Posterior cingulate gyrus (tissue), 11 donors: Measurements from ENCODE around the gene CDC25C.
A peak's percentile ranks its signal among the peaks of the same experiment; 100 is the strongest.
"Not testable (repeated sequence)": the region's sequence is repeated elsewhere in the genome, so short reads cannot be mapped to it uniquely, and the experiment has no call there.

Source experiments
- DNase-seq, 10 donors: peaks; one replicate each; pipeline versions ENCODE4 v3.0.0 to v3.0.0-alpha.2; 2020 to 2021; ENCODE audit warnings: mixed read lengths in 3 of 10
- intact Hi-C: fragments of 100-400 bp; cut with DNase I; formaldehyde crosslinking; loops from one replicate; pipeline ENCODE4 v1.15.1; 2023

CDC25C gene

DNA sequence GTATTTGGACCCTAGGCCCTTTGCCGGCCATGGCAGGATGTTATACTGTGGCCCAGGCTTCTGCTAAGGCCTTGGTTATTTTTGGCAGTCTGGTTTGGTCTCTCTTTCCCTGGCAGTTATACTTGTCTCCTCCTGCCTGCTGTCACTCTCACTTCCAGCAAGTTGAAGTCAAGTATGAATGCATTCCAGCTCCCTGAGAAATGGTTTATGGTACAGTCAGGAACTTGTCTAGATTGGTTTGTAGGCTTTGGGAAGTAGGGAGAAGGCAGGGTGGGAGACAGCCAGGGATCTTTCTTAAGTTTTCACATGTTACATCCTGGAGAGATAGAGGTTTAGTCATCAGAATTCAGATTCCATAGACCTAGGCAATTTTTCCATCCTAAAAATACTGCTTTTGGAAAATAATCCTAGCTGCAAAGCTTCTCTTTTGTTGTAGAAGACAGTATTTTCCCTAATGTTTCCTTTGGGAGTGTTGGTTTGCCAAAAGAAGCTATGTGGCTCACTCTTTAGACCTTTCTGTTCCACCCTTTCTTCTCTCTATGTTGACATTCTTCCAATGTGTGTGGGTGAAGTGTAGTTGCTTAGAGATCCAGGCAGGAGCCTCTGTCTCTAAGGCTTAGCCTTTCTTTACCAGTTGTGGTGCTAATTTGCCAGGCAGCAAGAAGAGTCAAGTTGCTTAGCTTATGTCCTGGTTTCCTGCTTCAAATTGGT is 18.4 kb upstream of the CDC25C start:
- intact Hi-C loops, result no loop called here
- no peak for DNase-seq

DNA sequence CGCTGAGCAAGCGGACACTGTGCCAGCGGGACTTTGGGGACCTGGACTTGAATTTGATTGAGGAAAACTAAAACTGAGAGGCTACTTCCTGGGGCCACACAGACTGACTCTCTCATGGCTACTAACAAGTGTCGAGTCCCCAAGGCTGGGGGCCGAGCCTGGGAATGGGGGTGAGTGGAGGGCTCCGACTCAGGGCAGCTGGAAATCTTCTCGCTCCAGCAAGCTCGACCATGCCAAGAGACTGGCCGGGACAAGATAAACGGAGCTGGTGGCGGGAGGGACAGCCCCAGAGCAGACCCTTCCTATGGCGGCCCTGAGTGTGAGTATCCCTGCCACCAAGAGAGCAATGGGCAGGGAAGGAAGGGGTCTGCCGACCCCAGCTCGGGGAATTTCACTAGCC is 15.3 kb upstream of the CDC25C start:
- intact Hi-C loops, result no loop called here
- DNase-seq, result peak in 1 of 10 donors; percentile 66

DNA sequence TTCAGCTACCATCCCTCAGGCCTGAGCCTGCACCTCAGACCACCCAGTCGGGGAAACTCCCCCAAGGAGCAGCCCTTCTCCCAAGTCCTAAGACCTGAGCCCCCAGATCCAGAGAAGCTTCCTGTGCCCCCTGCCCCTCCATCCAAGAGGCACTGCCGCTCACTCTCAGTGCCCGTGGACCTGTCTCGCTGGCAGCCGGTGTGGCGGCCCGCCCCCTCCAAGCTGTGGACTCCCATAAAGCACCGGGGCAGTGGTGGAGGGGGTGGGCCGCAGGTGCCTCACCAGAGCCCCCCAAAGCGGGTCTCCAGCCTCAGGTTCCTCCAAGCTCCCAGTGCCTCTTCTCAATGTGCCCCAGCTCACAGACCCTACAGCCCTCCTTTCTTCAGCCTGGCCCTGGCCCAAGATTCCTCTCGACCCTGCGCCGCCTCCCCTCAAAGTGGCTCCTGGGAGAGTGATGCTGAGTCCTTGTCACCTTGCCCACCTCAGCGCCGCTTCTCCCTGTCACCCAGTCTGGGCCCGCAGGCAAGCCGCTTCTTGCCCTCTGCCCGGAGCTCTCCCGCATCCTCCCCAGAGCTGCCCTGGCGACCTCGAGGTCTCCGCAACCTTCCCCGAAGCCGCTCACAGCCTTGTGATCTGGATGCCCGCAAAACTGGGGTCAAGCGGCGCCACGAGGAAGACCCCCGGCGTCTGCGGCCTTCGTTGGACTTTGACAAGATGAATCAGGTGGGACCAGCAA is 13.5 kb upstream of the CDC25C start:
- intact Hi-C loops, result no loop called here
- DNase-seq, result peak in 2 of 10 donors; percentile 81 to 83

DNA sequence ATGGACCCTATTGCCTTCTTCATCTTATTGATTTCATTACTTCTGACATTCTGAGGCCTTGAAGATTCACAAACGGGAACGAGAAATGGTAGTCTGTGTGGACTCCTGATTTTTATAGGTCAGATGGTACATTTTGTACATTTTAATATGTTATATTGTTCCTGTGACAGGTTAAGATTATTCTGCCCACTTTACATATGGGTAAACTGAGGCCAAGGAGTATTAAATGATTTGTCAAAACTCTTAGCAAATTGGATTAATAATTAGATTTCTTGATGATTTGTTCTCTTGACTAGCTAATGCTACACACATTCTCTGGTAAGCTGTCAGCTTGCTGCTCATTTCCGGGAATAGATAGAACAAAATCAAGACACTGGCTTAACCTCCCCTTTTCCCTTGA is 8.4 kb upstream of the CDC25C start:
- intact Hi-C loops, result no loop called here
- no peak for DNase-seq

DNA sequence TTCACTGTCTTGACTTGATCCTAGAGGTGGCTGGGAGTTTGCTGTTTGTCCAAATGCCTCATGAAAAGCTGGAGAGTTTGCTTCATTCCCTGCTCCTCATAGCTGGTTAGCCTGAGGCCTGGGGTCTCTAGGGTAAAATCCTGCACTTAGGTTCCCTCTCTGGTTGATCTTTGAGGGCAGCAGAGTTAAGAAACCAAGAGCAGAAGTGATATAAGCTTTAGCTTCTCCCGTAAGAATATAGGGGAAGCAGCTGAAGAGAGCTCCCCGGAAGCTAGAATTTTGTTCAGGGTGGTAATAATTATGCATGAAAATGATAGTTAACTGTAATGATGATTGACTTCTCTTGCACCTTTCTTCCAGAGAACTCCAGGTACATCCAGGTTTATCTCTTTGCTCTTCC is 7.9 kb upstream of the CDC25C start:
- intact Hi-C loops, result loop anchor here (2.0 to 10.0 kb wide), 3 partner anchors 13 to 165 kb away; partner anchors contain the start of genes BRD8, CDC23, KDM3B and KIF20A
- DNase-seq, result no peak

DNA sequence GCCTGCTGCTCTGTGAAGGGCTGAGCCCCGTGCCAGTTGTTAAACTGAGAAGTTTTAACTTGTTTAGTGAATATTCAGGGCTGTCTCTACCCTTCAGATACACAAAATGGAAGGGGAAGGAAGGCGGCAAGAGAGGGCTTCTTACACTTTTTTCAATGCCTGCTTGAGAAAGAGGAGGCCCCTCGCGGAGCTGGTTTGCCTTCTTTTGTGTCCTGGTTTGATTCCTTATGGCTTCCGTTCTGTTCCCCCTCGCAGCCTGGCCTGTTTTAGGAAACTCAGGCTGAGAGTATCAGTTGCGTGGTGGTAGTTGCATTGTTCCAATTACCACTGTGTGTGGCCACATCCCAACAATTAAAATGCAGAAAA is 7.5 kb upstream of the CDC25C start:
- intact Hi-C loops, result loop anchor here (2.0 to 10.0 kb wide), 3 partner anchors 14 to 164 kb away; partner anchors contain the start of genes BRD8, CDC23, KDM3B and KIF20A
- peak in 3 of 10 donors; percentile 9 to 83 (median 14) for DNase-seq

DNA sequence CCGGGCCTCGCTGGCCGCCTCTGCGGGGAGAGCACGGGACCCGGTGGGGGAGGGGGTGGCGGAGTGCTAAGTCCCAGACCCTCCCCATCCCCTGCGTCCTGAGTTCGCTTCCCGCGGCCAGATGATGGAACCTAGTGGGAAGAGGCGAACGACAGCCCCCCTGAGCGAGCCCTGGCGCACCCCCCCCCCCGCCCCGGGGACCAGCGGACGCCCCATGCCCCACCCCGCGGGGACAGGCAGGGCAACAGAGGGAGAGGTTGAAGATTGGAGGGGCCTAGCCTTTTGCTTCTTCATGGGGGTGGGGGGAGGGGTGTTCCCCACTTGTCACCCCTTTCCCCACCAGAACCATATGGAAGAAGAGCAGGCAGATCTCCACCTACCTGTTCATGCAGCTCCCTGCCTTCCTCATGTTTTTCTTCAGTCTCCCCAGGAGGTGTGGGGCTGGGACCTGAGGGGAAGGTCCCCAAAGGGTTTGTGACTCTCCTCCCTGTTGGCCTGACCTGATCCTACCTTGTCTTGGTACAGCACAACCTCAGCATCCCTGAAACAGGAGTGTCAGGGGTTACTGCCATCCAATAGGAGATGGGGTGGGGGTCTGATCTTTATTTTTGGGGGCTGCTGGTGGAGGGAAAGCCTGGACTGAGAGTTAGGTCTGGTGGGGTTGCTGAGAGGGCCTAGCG is 6.9 kb upstream of the CDC25C start:
- intact Hi-C loops, result loop anchor here (2.0 to 10.0 kb wide), 3 partner anchors 14 to 164 kb away; partner anchors contain the start of genes BRD8, CDC23, KDM3B and KIF20A
- no peak for DNase-seq

DNA sequence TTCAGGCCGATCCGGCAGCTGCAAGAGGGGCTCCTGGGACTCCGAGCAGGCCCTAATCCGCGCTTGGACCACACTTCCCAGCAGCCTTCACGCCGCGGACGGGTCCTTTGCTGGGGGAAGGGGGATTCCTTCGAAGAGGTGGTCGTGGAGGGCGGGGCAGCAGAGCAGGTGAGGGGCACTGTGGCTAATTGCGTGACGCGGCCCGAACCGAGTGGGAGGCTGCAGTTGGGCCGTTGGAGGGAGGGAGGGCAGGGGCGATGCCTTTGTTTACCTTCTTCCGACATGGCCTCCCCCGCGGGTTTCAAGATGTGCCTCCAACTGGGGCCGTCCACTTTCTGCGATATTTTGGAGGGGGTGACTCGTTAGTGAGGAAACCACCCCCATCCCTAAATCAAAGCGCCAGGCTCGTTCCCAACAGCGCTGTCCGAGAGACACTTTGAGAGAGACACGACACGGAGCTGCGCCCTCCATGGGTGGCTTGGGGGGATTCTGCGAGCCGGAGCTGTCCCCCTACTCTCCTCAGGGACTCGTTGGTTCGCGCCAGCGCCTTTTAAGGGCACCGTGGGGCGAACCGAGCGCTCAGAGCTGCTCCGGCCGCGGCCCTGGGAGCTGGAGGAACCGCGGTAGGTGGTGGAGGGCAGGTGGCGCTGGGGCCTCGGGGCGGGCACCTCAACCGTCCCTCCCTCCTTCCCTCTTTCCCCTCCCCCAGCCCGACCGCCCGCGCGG is 6.2 kb upstream of the CDC25C start, which contains the start of gene FAM53C:
Gene FAM53C, plus strand, starts transcription at position 582 of the 726 bp plus-strand sequence. CDS start 3,070 bp downstream, outside the sequence.
- peak; percentile 84 to 99 (median 91) for DNase-seq
- intact Hi-C loops, result loop anchor here (2.0 to 10.0 kb wide), 3 partner anchors 15 to 163 kb away; partner anchors contain the start of genes BRD8, CDC23, KDM3B and KIF20A

DNA sequence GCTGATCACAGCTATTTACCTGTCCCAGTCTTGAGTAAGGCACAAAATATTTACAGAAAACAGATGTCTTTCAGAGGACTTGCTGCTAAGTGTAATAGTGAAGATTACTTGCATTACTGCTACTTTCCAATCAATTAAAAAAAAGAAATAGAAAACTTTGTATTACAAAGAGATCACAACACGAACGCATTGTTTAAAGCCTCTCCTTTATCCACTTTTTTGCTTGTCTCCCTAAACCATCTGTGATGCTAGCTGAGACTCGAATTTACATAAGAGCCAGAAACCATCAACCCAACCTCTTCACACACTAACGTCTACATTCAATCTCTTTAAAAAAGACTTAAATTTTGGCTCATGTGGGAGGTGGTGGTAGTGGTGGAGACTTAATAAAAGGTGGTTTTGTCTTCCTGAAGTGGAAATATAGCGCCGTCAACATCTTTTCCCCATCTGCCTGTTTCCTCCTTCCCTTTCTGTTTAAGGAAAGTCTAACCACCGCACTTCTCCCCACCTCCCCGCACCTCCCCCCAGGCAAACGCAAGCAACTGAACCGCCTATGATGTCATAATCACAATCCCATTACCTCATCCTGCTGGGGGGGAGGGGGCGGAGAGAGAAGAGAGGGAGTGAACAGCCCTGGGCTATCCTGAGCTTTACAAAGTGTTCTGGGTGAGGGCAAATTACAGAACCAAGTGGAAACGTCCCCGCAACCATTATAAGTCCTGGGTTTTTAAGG is 5.5 kb upstream of the CDC25C start:
- DNase-seq, result peak in 6 of 10 donors; percentile 68 to 91 (median 76)
- intact Hi-C loops, result loop anchor here (5.0 to 10.0 kb wide), 2 partner anchors 125 to 162 kb away; partner anchors contain the start of genes BRD8, CDC23 and KIF20A

DNA sequence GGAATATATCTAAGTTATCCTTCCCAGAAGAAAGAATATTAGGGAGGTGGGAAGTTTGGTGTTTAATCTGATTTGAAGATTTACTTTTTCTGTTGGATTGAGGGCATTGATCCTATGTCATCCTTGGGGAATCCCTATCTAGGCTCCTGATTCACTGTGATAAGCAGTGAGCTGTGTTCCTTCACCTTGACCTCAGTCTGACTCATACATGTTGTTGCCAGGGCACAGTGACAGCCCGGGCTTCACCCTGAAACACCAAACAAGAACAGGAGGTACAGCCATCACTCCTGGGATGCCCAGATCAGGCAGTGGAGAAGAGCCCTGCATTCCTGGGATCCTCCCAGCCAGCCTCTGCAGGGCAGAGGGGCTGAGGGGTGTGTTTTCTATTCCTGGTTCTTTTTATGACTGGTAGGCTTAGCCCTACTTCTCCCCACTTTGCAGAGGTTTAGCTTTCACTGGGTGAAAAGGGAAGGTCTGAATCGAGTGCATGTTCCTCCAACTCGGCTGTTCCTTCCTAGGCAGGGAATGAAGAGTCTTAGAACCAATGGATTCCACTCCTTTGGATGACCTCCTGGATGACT is 3.4 kb upstream of the CDC25C start:
- no peak for DNase-seq
- intact Hi-C loops, result loop anchor here (5.0 to 10.0 kb wide), 2 partner anchors 123 to 160 kb away; partner anchors contain the start of genes BRD8, CDC23 and KIF20A

DNA sequence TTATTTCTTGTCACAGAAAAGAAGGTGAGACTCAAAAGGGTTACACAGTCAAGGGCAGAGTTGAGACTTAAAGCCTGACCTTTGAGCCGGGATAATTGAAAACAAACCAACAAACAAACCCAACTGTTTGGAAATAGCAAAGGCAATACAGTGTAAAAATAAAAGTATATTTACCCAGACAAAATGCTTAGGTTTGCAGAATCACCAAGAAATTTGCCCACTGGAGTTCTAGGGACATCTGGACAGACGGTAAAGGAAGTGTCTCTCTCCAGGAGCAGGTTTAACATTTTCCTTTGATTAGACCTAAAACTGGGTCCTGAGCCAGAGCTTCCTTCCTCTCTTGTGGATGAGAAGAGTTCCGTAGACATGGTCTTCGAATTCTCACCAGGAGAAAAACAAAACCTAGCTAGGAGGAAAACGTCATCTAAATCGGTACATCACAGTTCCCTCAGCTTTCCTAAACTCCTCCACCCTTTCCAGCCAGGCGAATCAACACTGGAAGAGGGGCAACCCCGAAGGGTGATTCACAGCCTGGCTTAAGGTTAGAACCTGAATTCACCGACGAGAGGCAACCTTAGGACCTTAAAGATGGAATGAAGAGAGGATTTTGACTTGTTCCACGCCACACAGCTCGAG is 673 bp downstream of the CDC25C start:
- no peak for DNase-seq
- intact Hi-C loops, result loop anchor here (10.0 kb wide), 1 partner anchor 156 kb away; the partner anchor contains the start of genes BRD8 and KIF20A

DNA sequence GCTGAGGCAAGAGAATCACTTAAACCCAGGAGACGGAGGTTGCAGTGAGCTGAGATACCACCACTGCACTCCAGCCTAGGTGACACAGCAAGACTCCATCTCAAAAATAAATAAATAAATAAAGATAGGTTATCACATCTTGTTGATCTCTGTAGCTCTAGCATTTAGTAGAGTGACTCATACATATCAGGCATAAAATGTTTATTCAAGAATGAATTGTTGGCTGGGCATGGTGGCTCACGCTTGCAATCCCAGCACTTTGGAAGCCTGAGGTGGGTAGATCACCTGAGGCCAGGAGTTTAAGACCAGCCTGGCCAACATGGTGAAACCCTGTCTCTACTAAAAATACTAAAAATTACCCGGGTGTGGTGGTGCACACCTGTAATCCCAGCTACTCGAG is 13.4 kb downstream of the CDC25C start:
- intact Hi-C loops, result not testable (repeated sequence)

DNA sequence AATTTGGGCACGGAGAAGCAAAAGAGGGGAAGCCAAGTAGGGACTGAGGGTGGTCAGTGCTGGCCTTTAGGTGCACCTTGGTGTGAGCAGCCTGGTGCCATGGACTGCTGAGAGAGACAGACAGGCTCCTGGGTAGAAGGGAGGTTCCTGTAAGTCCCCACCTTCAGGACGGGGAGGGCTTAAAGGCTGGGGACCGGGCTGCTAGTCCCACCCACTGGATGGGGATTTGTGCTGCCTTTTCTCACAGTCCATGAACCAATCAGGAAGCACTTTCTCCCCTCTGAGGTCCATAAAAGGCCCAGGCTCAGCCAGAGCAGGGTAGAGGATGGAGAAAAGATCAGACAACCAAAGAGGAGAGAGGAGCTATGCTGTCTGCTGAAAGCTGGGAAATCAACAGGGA is 15.2 kb downstream of the CDC25C start:
- no peak for DNase-seq
- intact Hi-C loops, result no loop called here

More for the DNA sequence above, 13.4 kb downstream of the CDC25C start:
- not testable (repeated sequence) for DNase-seq

DNA sequence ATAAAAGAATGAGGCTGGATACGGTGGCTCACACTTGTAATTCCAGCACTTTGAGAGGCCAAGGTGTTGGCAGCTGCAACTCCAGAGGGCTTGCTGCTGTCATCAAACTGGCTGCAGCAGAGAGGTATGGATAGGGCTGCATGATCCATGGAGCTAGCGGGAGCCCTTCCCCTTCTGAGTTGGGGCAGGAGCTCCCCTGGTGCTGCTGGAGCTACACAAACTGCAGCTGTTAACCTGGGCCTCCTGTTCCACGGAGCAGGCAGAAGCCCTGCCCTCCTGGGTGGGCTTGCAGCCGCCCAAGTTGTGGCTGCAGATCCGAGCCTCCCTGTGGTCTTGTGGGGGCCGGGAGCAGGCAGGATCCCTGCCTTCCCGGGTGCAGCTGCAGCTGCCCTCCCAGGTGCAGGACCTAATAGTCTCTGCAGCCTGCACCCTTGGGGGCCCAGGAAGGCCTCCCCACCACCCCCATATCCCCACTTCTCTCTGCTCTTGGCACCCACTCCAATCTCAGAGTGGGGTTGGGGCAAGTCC is 15.8 kb downstream of the CDC25C start:
- DNase-seq, result peak in 1 of 10 donors; percentile 33
- intact Hi-C loops, result no loop called here

DNA sequence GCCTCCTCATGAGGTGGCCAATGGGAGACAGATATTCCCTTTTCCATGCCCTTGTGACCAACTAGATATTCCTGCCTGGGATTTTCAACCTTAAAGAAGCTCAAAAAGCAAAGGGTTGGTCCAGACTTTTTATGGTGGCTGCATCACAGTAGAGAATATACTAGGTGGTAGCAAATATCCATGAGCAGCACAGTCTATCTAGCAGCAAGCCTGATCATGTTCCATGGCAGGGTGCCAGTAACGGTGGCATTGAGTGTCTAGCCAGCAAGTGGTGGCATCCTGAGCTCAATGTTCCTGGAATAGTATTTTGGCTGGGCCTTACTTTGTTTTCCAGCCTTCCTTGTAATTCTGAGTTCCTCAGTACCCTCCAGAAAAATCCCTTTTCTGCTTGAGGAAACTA is 25.8 kb downstream of the CDC25C start:
- DNase-seq, result peak in 2 of 10 donors; percentile 19 to 78
- intact Hi-C loops, result no loop called here

DNA sequence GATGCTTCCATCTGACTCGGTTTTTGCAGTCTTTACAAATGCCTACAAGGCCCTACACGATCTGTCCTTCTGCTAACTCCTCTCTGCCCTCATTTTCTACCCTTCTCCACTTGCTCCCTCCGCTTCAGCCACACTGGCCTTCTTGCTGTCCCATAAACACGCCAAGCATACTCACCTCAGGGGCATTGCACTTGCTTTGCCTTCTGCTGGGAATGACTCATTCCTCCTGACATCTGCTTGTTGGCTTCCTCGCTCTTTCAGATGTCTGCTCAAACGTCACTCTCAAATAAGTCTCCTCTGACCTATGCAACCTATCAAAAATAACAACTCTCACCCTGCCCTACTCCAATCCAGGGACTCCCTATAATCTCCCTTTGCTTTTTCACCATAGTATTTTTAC is 28.2 kb downstream of the CDC25C start:
- intact Hi-C loops, result no loop called here
- DNase-seq, result peak in 1 of 10 donors; percentile 12

DNA sequence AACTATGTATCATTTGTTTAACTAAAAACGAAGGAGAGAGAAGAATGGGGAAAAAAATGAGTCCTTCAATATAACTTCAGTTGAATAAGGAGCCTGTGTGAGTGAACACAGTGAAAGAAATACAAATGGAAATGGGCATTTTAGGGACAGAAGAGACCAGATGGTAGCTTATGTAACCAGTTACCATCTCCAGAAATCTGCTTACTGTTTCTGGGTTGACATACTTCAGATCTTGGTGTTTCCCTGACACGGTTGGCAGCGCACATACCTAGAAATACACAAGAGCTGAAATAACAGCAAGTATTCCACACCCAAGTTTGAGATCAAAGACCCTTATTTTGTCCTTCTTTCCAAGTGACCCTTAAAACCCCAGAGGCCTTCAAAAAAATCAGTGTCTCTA is 42.3 kb downstream of the CDC25C start:
- intact Hi-C loops, result no loop called here
- DNase-seq, result no peak

DNA sequence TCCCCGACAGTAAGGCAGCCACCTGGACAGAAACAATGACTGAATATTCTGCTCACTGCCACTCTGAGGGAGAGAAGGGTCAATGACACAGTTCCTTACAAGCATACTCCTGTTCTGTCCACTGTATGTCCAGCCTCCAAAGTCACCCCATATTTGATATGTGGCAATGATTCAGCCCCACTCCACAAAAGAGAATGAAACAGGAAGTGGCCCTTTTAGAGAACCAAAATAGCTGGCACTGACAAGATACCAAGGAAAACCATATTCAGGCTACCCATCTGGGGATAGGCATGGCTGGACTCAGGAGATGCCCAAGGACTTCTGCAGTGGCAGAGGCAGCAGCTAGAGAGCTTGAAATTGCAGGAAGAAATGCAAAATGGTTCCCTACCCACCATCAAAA is 44.4 kb downstream of the CDC25C start:
- DNase-seq, result no peak
- intact Hi-C loops, result no loop called here
